ENCODE results near the gene ENTPD8. TPM values are rescaled to one million over a fixed set of nuclear protein-coding genes. Genes with fewer than 3 reads are reported as not detected.

ENTPD8 gene
- total and polyA plus RNA-seq, 2 of the 4 experiments (the other 2 are of a cell fraction): 0.07 TPM; not detected in 1

Small RNA genes within 50 kb of the gene (microRNA-seq; reads per million reads assigned to microRNA genes)
- 6.2 reads per million, percentile 12 among the genes with 10 or more reads in this experiment for gene MIR7114 (ENCODE audit: unreplicated experiment)

Other genes starting within 250 kb of the ENTPD8 start
- gene TPRN, start 240.6 kb downstream of the ENTPD8 start, total RNA-seq (2012; rRNA removed): 1.7 and 1.8 TPM in 2 replicates
- gene TPRN, start 240.6 kb downstream of the ENTPD8 start, polyA plus RNA-seq (2012; rRNA removed): 5.3 and 7.1 TPM in 2 replicates
- gene TMEM203, start 235.7 kb downstream of the ENTPD8 start, total RNA-seq (2012; rRNA removed): 18.8 and 20.8 TPM in 2 replicates
- gene TMEM203, start 235.7 kb downstream of the ENTPD8 start, polyA plus RNA-seq (2012; rRNA removed): 39.1 and 40.6 TPM in 2 replicates
- gene NDOR1, start 235.7 kb downstream of the ENTPD8 start, total RNA-seq (2012; rRNA removed): 0.90 and 1.1 TPM in 2 replicates
- 10.6 and 14.0 TPM in 2 replicates for gene NDOR1, start 235.7 kb downstream of the ENTPD8 start, polyA plus RNA-seq (2012; rRNA removed)
- gene RNF208, start 219.1 kb downstream of the ENTPD8 start, total RNA-seq (2012; rRNA removed): not detected in 2 replicates
- gene RNF208, start 219.1 kb downstream of the ENTPD8 start, polyA plus RNA-seq (2012; rRNA removed): 1.2 and 1.6 TPM in 2 replicates
- 0.18 TPM in 1 of 2 replicates, not detected in the other for gene CYSRT1, start 216.2 kb downstream of the ENTPD8 start, total RNA-seq (2012; rRNA removed)
- 0.84 and 0.93 TPM in 2 replicates for gene CYSRT1, start 216.2 kb downstream of the ENTPD8 start, polyA plus RNA-seq (2012; rRNA removed)
- gene RNF224, start 213.9 kb downstream of the ENTPD8 start, total RNA-seq (2012; rRNA removed): not detected in 2 replicates
- gene RNF224, start 213.9 kb downstream of the ENTPD8 start, polyA plus RNA-seq (2012; rRNA removed): not detected in 2 replicates
- gene SLC34A3, start 210.5 kb downstream of the ENTPD8 start, total RNA-seq (2012; rRNA removed): not detected in 2 replicates
- gene SLC34A3, start 210.5 kb downstream of the ENTPD8 start, polyA plus RNA-seq (2012; rRNA removed): not detected in 2 replicates
- 236 and 237 TPM in 2 replicates for gene TUBB4B, start 200.1 kb downstream of the ENTPD8 start, total RNA-seq (2012; rRNA removed)
- gene TUBB4B, start 200.1 kb downstream of the ENTPD8 start, polyA plus RNA-seq (2012; rRNA removed): 529 and 613 TPM in 2 replicates
- not detected in 2 replicates for gene STPG3, start 190.1 kb downstream of the ENTPD8 start, total RNA-seq (2012; rRNA removed)
- not detected in 2 replicates for gene STPG3, start 190.1 kb downstream of the ENTPD8 start, polyA plus RNA-seq (2012; rRNA removed)
- gene NELFB, start 186.0 kb downstream of the ENTPD8 start, total RNA-seq (2012; rRNA removed): 36.7 and 36.9 TPM in 2 replicates
- 65.1 and 66.0 TPM in 2 replicates for gene NELFB, start 186.0 kb downstream of the ENTPD8 start, polyA plus RNA-seq (2012; rRNA removed)
- gene TOR4A, start 163.6 kb downstream of the ENTPD8 start, total RNA-seq (2012; rRNA removed): 9.7 and 11.4 TPM in 2 replicates
- 22.9 and 28.4 TPM in 2 replicates for gene TOR4A, start 163.6 kb downstream of the ENTPD8 start, polyA plus RNA-seq (2012; rRNA removed)
- gene NRARP, start 139.1 kb downstream of the ENTPD8 start, total RNA-seq (2012; rRNA removed): not detected in 2 replicates
- 0.15 and 0.39 TPM in 2 replicates for gene NRARP, start 139.1 kb downstream of the ENTPD8 start, polyA plus RNA-seq (2012; rRNA removed)
- gene EXD3, start 18.2 kb downstream of the ENTPD8 start, total RNA-seq (2012; rRNA removed): 1.1 and 1.7 TPM in 2 replicates
- 7.4 and 10.2 TPM in 2 replicates for gene EXD3, start 18.2 kb downstream of the ENTPD8 start, polyA plus RNA-seq (2012; rRNA removed)
- gene NOXA1, start 18.0 kb downstream of the ENTPD8 start, total RNA-seq (2012; rRNA removed): not detected in 2 replicates
- gene NOXA1, start 18.0 kb downstream of the ENTPD8 start, polyA plus RNA-seq (2012; rRNA removed): 0.16 and 0.17 TPM in 2 replicates
- gene NSMF, start 18.0 kb upstream of the ENTPD8 start, total RNA-seq (2012; rRNA removed): 7.7 and 10.0 TPM in 2 replicates
- gene NSMF, start 18.0 kb upstream of the ENTPD8 start, polyA plus RNA-seq (2012; rRNA removed): 40.9 and 45.9 TPM in 2 replicates
- gene PNPLA7, start 109.0 kb upstream of the ENTPD8 start, total RNA-seq (2012; rRNA removed): under 0.01 TPM in 2 replicates
- gene PNPLA7, start 109.0 kb upstream of the ENTPD8 start, polyA plus RNA-seq (2012; rRNA removed): 0.70 and 0.89 TPM in 2 replicates
- gene MRPL41, start 110.5 kb upstream of the ENTPD8 start, total RNA-seq (2012; rRNA removed): 15.6 and 23.6 TPM in 2 replicates
- 38.9 and 58.9 TPM in 2 replicates for gene MRPL41, start 110.5 kb upstream of the ENTPD8 start, polyA plus RNA-seq (2012; rRNA removed)
- 12.2 and 12.5 TPM in 2 replicates for gene DPH7, start 137.6 kb upstream of the ENTPD8 start, total RNA-seq (2012; rRNA removed)
- gene DPH7, start 137.6 kb upstream of the ENTPD8 start, polyA plus RNA-seq (2012; rRNA removed): 33.0 and 33.7 TPM in 2 replicates
- 14.3 and 16.4 TPM in 2 replicates for gene ZMYND19, start 149.2 kb upstream of the ENTPD8 start, total RNA-seq (2012; rRNA removed)
- 21.4 and 23.1 TPM in 2 replicates for gene ZMYND19, start 149.2 kb upstream of the ENTPD8 start, polyA plus RNA-seq (2012; rRNA removed)
- gene ARRDC1, start 164.3 kb upstream of the ENTPD8 start, total RNA-seq (2012; rRNA removed): 7.7 and 7.8 TPM in 2 replicates
- gene ARRDC1, start 164.3 kb upstream of the ENTPD8 start, polyA plus RNA-seq (2012; rRNA removed): 37.8 and 41.4 TPM in 2 replicates
- gene EHMT1, start 177.6 kb upstream of the ENTPD8 start, total RNA-seq (2012; rRNA removed): 32.8 and 36.1 TPM in 2 replicates
- 35.1 and 39.0 TPM in 2 replicates for gene EHMT1, start 177.6 kb upstream of the ENTPD8 start, polyA plus RNA-seq (2012; rRNA removed)

Data from IMR-90 (cell line).